ENCODE data around the gene PRPS1. TPM values are rescaled to one million over a fixed set of nuclear protein-coding genes. Genes with fewer than 3 reads are reported as not detected.
A peak's percentile ranks its signal among the peaks of the same experiment; 100 is the strongest.

Gene PRPS1
- total RNA-seq, 1 experiment from 2014 or later: 126 TPM

DNA sequence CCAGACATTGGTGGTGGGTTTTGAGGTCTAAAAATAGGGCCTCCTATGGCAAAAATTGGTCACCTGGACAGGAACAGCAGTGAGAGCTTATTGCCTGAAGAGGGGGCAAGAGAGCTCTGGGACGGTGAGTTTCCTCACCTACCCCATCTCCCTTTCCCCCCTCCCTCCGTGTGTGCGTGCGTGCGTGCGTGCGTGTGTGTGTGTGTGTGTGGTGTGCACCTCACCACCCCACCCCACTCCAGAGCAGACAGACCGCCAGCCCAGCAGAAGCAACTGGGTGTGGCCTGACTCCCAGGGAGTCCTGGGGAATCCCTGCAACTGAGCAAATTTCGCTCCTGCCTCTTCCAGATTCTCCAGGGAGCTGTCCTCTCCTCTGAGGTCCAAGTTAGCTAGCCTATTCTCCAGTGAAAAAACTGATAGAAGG, 44.7 kb downstream of the PRPS1 start:
- H3K27me3 Mint-ChIP-seq (ENCODE audit: low read depth): 0 out of 2 replicates have a peak, but pooled peaks cover under 1% of the 10 kb centered on the region
- no peaks in the 10 kb centered on the region for H3K9me3 Mint-ChIP-seq
- ATAC-seq (peak; percentile 65), DNase-seq (ENCODE audit: low spot score) (peak; percentile 54)
- no peaks in the 10 kb centered on the region for H3K36me3 Mint-ChIP-seq
- peaks cover 33% of the 10 kb centered on the region for H3K4me1 Mint-ChIP-seq
- ChIA-PET CTCF (interaction anchor here (0.7 to 2.4 kb wide), 32 partner anchors 8 to 418 kb away, joined by 3 to 46 read pairs (median 4); partner anchors contain the start of genes NCBP2L, PRPS1, PSMD10 and TSC22D3), POLR2A (interaction anchor here (1.0 to 1.7 kb wide), 5 partner anchors 13 to 103 kb away, joined by 3 to 9 read pairs (median 5); partner anchors contain the start of gene TSC22D3)
- TF ChIP-seq NFYB (CRISPR knock-in tag; conservative IDR thresholded peaks at IDR 0.05; ENCODE audit: low read depth) (no peak), CREB1 (CRISPR knock-in tag; IDR thresholded peaks at IDR 0.05) (no peak), TEAD1 (CRISPR knock-in tag; IDR thresholded peaks at IDR 0.05) (no peak), ZNF396 (CRISPR knock-in tag; IDR thresholded peaks at IDR 0.05; ENCODE audit: borderline replicate concordance) (no peak), GRHL2 (CRISPR knock-in tag; IDR thresholded peaks at IDR 0.05; ENCODE audit: insufficient replicate concordance, severe bottlenecking) (no peak), MXD4 (CRISPR knock-in tag; IDR thresholded peaks at IDR 0.05; ENCODE audit: borderline replicate concordance) (no peak), TP53 (CRISPR knock-in tag; IDR thresholded peaks at IDR 0.05) (no peak), ETV6 (CRISPR knock-in tag; IDR thresholded peaks at IDR 0.05) (no peak), CREM (CRISPR knock-in tag; IDR thresholded peaks at IDR 0.05) (no peak), ZNF671 (CRISPR knock-in tag; IDR thresholded peaks at IDR 0.05) (no peak), NR2C2 (CRISPR knock-in tag; IDR thresholded peaks at IDR 0.05) (no peak), ELF4 (CRISPR knock-in tag; IDR thresholded peaks at IDR 0.05; ENCODE audit: low read depth) (no peak)
- TF ChIP-seq, protein P1, sequence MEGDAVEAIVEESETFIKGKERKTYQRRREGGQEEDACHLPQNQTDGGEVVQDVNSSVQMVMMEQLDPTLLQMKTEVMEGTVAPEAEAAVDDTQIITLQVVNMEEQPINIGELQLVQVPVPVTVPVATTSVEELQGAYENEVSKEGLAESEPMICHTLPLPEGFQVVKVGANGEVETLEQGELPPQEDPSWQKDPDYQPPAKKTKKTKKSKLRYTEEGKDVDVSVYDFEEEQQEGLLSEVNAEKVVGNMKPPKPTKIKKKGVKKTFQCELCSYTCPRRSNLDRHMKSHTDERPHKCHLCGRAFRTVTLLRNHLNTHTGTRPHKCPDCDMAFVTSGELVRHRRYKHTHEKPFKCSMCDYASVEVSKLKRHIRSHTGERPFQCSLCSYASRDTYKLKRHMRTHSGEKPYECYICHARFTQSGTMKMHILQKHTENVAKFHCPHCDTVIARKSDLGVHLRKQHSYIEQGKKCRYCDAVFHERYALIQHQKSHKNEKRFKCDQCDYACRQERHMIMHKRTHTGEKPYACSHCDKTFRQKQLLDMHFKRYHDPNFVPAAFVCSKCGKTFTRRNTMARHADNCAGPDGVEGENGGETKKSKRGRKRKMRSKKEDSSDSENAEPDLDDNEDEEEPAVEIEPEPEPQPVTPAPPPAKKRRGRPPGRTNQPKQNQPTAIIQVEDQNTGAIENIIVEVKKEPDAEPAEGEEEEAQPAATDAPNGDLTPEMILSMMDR (IDR thresholded peaks at IDR 0.05): peak; percentile 43; the same call in 1 of the 2 replicates
- TF ChIP-seq, protein P2, sequence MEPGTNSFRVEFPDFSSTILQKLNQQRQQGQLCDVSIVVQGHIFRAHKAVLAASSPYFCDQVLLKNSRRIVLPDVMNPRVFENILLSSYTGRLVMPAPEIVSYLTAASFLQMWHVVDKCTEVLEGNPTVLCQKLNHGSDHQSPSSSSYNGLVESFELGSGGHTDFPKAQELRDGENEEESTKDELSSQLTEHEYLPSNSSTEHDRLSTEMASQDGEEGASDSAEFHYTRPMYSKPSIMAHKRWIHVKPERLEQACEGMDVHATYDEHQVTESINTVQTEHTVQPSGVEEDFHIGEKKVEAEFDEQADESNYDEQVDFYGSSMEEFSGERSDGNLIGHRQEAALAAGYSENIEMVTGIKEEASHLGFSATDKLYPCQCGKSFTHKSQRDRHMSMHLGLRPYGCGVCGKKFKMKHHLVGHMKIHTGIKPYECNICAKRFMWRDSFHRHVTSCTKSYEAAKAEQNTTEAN (CRISPR knock-in tag; IDR thresholded peaks at IDR 0.05): peak; percentile 94
- TF ChIP-seq, protein P3, sequence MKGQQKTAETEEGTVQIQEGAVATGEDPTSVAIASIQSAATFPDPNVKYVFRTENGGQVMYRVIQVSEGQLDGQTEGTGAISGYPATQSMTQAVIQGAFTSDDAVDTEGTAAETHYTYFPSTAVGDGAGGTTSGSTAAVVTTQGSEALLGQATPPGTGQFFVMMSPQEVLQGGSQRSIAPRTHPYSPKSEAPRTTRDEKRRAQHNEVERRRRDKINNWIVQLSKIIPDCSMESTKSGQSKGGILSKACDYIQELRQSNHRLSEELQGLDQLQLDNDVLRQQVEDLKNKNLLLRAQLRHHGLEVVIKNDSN (CRISPR knock-in tag; IDR thresholded peaks at IDR 0.05): no peak
- TF ChIP-seq, protein P4, sequence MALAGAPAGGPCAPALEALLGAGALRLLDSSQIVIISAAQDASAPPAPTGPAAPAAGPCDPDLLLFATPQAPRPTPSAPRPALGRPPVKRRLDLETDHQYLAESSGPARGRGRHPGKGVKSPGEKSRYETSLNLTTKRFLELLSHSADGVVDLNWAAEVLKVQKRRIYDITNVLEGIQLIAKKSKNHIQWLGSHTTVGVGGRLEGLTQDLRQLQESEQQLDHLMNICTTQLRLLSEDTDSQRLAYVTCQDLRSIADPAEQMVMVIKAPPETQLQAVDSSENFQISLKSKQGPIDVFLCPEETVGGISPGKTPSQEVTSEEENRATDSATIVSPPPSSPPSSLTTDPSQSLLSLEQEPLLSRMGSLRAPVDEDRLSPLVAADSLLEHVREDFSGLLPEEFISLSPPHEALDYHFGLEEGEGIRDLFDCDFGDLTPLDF (CRISPR knock-in tag; IDR thresholded peaks at IDR 0.05): no peak
- H3K4me3 Mint-ChIP-seq: 0 out of 2 replicates have a peak overlapping the region, but pooled peaks have one; percentile 24
- H3K27ac Mint-ChIP-seq: no peak overlapping the region

DNA sequence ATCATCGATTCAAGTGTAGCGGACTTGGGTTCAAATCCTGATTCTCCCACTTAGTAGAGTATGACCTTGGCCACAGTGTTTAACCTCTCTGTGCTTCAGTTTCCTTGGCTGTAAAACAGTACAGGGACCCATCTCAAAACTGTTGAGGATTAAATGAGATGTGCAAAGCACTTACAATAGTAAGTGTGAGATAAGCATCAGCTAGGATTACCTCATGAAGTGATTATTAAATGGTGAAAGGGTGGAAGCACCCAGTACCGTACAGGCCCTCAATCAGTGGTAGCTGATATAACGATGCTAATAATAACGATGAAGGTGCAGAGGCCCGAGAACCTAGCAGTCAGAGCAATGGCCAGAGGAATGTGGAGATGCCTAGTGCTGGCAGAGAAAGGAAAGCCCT, 45.1 kb downstream of the PRPS1 start:
- H3K36me3 Mint-ChIP-seq: no peaks in the 10 kb centered on the region
- ATAC-seq (no peak), DNase-seq (ENCODE audit: low spot score) (no peak)
- H3K9me3 Mint-ChIP-seq: no peaks in the 10 kb centered on the region
- CTCF ChIA-PET: interaction anchor here (0.7 to 2.4 kb wide), 30 partner anchors 8 to 221 kb away, joined by 3 to 46 read pairs (median 4); partner anchors contain the start of genes NCBP2L, PRPS1 and TSC22D3
- no peak overlapping the region for H3K4me3 Mint-ChIP-seq
- POLR2A ChIA-PET: interaction anchor here (1.0 to 1.7 kb wide), 5 partner anchors 13 to 102 kb away, joined by 3 to 9 read pairs (median 5); partner anchors contain the start of gene TSC22D3
- H3K27ac Mint-ChIP-seq: no peak overlapping the region
- peaks cover 33% of the 10 kb centered on the region for H3K4me1 Mint-ChIP-seq
- peaks cover 5% of the 10 kb centered on the region; the same call in 1 of the 2 replicates for H3K27me3 Mint-ChIP-seq (ENCODE audit: low read depth)
- TF ChIP-seq NFYB (CRISPR knock-in tag; conservative IDR thresholded peaks at IDR 0.05; ENCODE audit: low read depth) (no peak), KAT7 (CRISPR knock-in tag; IDR thresholded peaks at IDR 0.05; ENCODE audit: borderline replicate concordance) (no peak), NR1H2 (CRISPR knock-in tag; IDR thresholded peaks at IDR 0.05) (no peak), GABPB1 (CRISPR knock-in tag; IDR thresholded peaks at IDR 0.05) (no peak)
- TF ChIP-seq, protein P5, sequence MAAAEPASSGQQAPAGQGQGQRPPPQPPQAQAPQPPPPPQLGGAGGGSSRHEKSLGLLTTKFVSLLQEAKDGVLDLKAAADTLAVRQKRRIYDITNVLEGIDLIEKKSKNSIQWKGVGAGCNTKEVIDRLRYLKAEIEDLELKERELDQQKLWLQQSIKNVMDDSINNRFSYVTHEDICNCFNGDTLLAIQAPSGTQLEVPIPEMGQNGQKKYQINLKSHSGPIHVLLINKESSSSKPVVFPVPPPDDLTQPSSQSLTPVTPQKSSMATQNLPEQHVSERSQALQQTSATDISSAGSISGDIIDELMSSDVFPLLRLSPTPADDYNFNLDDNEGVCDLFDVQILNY (CRISPR knock-in tag; IDR thresholded peaks at IDR 0.05): no peak
- TF ChIP-seq, protein P6, sequence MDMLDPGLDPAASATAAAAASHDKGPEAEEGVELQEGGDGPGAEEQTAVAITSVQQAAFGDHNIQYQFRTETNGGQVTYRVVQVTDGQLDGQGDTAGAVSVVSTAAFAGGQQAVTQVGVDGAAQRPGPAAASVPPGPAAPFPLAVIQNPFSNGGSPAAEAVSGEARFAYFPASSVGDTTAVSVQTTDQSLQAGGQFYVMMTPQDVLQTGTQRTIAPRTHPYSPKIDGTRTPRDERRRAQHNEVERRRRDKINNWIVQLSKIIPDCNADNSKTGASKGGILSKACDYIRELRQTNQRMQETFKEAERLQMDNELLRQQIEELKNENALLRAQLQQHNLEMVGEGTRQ (CRISPR knock-in tag; IDR thresholded peaks at IDR 0.05): no peak
- TF ChIP-seq, protein P4 (CRISPR knock-in tag; IDR thresholded peaks at IDR 0.05): no peak
- TF ChIP-seq, protein P7, sequence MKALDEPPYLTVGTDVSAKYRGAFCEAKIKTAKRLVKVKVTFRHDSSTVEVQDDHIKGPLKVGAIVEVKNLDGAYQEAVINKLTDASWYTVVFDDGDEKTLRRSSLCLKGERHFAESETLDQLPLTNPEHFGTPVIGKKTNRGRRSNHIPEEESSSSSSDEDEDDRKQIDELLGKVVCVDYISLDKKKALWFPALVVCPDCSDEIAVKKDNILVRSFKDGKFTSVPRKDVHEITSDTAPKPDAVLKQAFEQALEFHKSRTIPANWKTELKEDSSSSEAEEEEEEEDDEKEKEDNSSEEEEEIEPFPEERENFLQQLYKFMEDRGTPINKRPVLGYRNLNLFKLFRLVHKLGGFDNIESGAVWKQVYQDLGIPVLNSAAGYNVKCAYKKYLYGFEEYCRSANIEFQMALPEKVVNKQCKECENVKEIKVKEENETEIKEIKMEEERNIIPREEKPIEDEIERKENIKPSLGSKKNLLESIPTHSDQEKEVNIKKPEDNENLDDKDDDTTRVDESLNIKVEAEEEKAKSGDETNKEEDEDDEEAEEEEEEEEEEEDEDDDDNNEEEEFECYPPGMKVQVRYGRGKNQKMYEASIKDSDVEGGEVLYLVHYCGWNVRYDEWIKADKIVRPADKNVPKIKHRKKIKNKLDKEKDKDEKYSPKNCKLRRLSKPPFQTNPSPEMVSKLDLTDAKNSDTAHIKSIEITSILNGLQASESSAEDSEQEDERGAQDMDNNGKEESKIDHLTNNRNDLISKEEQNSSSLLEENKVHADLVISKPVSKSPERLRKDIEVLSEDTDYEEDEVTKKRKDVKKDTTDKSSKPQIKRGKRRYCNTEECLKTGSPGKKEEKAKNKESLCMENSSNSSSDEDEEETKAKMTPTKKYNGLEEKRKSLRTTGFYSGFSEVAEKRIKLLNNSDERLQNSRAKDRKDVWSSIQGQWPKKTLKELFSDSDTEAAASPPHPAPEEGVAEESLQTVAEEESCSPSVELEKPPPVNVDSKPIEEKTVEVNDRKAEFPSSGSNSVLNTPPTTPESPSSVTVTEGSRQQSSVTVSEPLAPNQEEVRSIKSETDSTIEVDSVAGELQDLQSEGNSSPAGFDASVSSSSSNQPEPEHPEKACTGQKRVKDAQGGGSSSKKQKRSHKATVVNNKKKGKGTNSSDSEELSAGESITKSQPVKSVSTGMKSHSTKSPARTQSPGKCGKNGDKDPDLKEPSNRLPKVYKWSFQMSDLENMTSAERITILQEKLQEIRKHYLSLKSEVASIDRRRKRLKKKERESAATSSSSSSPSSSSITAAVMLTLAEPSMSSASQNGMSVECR (CRISPR knock-in tag; IDR thresholded peaks at IDR 0.05; ENCODE audit: borderline replicate concordance): no peak
